Renal cortex interstitium (tissue), 15 donors: ENCODE data around the gene PERM1. TPM values are rescaled to one million over a fixed set of nuclear protein-coding genes. Genes with fewer than 3 reads are reported as not detected.
"Not testable (repeated sequence)": the region's sequence is repeated elsewhere in the genome, so short reads cannot be mapped to it uniquely, and the experiment has no call there.

Source experiments
- DNase-seq, 11 donors: peaks; one replicate each; pipeline ENCODE4 v3.0.0-alpha.2; 2013; ENCODE audit warnings: low read depth in 9 of 11, low spot score in 4 of 11; ENCODE audit errors: extremely low read depth in 1 of 11
- long read RNA-seq, 16 experiments: transcript quantifications; one replicate each; lab custom pipeline, GENCODE V29; 2026
- polyA plus RNA-seq, 3 donors: library from polyadenylated mRNA; unstranded; fragments of 120-200 nt; gene quantifications; one replicate each; pipeline ENCODE4 v1.2.1, GENCODE V29; 2013; ENCODE audit not compliant: insufficient read length in 3 of 3

PERM1 gene, protein sequence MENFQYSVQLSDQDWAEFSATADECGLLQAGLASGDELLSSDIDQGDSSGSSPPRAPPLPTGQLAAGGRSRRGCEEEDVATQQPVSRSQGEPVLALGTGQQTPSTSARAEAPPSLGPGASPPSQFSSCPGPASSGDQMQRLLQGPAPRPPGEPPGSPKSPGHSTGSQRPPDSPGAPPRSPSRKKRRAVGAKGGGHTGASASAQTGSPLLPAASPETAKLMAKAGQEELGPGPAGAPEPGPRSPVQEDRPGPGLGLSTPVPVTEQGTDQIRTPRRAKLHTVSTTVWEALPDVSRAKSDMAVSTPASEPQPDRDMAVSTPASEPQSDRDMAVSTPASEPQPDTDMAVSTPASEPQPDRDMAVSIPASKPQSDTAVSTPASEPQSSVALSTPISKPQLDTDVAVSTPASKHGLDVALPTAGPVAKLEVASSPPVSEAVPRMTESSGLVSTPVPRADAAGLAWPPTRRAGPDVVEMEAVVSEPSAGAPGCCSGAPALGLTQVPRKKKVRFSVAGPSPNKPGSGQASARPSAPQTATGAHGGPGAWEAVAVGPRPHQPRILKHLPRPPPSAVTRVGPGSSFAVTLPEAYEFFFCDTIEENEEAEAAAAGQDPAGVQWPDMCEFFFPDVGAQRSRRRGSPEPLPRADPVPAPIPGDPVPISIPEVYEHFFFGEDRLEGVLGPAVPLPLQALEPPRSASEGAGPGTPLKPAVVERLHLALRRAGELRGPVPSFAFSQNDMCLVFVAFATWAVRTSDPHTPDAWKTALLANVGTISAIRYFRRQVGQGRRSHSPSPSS
- polyA plus RNA-seq, result under 1 TPM in 2 of 3 donors, not detected in 1; 0.13 to 0.14 TPM
- long read RNA-seq, donor 1, result 0 reads
- long read RNA-seq, donor 2, result 0 reads
- long read RNA-seq, donor 3, result 0 reads
- long read RNA-seq, donor 4, result 0 reads
- long read RNA-seq, donor 5, result 0 reads
- long read RNA-seq, donor 6, result 0 reads
- long read RNA-seq, donor 7, result 0 reads
- long read RNA-seq, donor 8, result 0 reads
- long read RNA-seq, donor 9, result 0 reads
- long read RNA-seq, donor 10, partial matches to known transcripts, result 325 of 325 reads
- long read RNA-seq, donor 10, other reads (novel, unspliced or antisense), result 0 of 325 reads
- long read RNA-seq, donor 11, result 0 reads
- long read RNA-seq, donor 12, result 0 reads
- long read RNA-seq, donor 13, partial matches to known transcripts, result 186 of 200 reads
- long read RNA-seq, donor 13, other reads (novel, unspliced or antisense), result 13 of 200 reads
- long read RNA-seq, donor 14, partial matches to known transcripts, result 0 of 1 reads
- long read RNA-seq, donor 14, other reads (novel, unspliced or antisense), result 0 of 1 reads
- long read RNA-seq, donor 15, result 0 reads
- long read RNA-seq, donor 16, partial matches to known transcripts, result 311 of 325 reads
- long read RNA-seq, donor 16, other reads (novel, unspliced or antisense), result 14 of 325 reads

DNA sequence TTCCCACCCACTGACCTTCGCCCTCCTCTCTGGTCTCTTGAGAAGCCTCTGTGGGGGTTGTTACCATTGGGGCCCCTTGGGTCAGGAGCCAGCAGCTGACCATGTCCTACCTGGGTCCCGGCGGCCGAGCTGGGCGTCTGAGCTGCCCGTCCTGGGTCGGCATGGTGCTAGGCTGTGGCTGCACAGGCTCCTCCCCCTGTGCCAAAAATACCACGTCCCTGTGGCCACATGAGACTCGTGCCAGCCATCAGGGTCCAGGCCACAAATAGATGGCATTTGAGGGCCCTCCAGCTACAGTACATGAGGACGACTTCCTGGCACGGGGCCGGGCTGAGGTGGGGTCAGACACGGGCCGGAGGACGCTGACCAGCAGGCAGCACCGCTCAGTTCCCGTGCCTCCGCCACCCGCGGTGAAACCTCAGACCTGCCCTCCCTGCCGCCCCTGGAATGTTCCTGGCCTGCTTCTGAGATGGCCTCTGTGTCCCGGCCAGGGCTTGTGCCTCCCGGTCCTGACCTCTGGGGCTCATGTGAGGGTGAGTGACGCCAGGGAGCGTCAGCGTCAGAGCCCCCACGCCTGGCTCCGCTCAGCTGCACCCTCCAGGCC is at the start of gene PERM1:
PERM1 (minus strand) TSS at position 139 of the 604 bp plus-strand sequence. CDS start 1,064 bp downstream, outside the sequence.
- DNase-seq, result no peak

DNA sequence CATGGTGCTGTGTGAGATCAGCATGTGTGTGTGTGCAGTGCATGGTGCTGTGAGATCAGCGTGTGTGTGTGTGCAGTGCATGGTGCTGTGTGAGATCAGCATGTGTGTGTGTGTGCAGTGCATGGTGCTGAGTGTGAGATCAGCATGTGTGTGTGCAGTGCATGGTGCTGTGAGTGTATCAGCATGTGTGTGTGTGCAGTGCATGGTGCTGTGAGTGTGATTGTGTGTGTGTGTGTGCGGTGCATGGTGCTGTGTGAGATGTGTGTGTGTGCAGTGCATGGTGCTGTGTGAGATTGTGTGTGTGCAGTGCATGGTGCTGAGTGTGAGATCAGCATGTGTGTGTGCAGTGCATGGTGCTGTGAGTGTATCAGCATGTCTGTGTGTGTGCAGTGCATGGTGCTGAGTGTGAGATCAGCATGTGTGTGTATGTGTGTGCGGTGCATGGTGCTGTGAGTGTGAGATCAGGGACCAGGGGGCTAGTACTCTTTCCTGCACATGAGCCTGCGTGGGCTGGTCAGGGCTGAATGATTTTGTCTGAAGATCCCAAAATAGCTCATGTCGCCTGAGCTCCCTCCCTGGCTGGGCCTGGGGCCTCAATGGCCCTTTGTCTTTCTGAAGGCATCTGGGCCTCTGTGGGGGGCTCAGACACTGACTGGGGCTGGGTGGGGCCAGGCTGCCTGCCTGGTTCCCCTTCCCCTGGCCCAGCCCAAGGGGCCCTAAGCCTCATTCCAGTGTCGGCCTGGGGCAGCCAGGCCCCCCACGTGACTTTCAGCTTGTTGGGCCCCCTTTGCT is 49.2 kb upstream of the PERM1 start:
- DNase-seq, result not testable (repeated sequence)

DNA sequence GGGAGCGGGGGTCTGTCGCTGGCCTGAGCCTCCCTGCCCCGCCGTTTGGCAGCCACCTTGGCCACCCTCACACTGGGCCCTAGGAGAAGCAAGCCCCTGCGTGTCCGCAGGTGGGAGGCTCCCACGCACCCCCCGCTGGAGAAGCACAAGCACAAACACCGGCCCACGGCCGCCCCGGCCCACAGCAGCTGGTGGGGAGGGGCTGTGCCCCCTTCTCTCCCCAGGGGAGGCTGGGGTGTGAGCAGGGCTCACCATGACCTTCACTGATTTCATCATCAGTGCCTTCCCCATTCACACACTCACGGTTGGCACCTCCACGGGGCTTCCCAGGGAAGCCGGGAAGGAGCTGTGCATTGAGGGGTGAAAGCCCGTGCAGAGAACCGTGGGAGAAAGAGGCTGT is 45.9 kb upstream of the PERM1 start:
- no peak for DNase-seq

DNA sequence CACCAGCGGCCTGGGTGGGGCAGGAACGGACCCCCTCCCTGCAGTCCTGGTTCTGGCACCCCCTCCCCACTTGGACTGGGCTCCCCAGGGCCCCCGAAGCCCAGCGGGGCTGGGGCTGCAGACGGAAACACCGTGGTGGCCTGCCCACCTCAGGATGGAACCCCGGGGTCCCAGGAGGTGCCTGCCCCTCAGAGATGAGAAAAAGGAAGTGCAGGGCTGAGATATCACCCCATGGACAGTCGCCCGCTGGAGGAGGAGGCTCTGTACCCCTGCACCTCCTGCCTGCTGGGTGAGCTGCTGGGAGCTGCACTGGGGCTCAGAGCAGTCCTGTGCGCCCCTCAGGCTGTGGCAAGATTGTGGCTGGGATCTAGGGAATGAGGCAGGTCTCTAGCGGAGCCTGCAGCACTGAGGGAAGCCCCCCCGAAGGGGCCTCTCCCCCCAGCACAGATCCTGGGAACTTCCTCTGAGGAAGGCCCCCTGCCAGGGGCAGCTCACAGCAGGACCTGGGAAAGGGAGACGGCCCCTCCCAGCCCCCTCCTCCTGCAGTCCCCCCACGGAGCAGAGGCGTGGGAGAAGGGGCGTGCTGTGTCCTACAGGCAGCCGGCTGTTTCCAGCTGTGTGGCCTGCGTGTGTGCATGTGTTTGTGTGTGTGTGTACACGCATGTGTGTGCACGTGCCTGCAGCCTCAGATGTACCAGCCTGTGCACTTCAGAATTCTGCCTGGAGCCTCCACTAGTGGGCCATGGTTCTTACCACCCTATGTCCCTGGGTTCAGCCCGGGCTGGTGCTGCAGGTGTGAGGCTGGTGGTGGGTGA is 44.9 kb upstream of the PERM1 start:
- no peak for DNase-seq

DNA sequence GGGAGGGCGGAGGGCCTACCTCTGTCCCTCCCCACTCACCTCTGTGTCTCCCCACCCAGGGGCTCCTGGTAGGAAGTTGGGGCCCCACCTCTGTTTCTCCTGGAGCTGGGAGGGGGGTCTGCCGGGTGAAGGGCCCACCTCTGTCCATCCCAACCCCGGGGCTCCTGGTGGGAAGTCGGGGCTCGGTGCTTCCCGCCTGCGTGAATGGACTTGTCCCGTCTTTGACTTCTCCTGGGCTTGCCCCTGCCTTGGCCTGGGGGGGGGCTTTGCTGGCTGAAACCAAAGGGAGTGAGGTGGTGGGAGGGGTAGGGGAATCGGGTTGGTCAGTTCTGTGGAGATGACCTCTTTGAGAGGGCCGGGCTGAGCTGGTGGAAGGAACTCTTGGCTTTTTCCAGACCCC is 43.8 kb upstream of the PERM1 start:
- no peak for DNase-seq

DNA sequence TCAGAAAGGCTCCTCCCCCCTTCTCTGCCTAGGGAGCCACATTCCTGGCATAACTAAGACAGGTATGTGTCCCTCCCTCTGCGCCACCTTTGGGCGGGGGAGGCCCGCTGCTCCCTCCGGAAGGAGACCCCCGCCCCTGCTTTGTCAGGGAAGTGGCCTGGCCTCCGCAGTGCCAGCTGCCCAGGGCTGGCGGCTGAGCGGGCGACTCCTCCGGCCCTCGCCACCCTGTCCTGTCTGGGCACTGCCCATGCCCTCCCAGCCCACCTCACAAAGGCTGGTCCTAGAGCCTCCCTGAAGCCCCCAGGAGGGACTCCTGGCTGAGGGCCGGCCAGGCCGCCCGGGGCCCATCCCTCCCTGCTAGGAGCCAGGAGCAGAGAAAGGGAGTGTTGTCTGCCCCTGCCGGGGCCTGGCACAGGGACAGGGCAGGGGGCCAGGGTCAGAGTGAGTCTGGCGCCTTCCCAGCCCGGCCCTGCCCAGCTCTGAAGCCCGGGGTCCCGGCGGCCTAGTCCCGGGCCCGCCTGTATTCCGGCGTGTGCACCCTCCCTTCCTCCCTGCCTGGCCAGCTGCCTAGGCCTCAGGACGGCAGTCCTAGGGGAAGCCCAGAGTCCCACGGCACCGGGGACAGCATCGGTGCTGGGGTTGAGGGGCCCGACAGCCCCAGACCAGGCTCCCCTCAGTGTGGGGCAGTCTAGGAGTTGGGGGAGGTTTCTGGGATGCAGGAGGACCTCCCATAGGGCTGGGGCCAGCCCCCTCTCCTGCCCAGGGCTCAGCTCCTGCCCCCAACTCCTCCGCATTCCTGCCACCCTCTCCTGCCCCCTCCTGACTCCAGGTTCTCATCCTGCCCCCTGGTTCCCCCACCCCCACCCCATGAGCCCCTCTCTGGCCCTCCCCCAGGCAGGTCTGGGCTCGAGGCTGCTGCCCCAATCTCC is 43.1 kb upstream of the PERM1 start:
- peak in 4 of 11 donors; percentile 76 to 84 (median 80) for DNase-seq

DNA sequence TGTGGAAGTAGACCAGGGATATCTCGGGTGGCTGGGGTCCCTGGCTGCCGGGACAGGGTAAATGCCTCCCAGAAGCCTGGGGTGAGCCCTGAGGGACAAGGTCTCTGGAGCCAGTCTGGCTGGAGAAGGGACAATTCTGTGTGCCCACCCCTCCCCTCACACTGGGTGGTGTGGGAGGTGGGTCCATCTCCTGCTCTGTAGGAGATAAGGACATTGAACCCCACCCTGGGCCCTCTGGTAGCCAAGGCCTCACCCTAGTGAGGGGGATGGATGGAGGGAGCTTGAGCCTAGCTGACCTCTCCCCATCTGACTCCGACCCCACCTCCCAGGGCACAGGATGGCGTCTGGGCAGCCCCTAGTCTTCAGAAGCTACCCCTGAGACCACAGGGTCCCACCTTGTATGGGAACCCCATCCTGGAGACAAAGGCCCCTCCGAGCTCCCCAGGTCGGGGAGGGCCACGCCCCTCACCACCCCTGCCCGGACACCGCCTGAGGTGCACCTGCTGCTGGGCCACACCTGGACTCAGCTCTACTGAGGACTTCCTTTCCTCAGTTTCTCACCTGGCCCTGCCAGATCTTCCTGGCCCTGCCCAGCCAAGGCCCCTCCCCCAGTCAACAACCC is 42.4 kb upstream of the PERM1 start:
- DNase-seq, result no peak

DNA sequence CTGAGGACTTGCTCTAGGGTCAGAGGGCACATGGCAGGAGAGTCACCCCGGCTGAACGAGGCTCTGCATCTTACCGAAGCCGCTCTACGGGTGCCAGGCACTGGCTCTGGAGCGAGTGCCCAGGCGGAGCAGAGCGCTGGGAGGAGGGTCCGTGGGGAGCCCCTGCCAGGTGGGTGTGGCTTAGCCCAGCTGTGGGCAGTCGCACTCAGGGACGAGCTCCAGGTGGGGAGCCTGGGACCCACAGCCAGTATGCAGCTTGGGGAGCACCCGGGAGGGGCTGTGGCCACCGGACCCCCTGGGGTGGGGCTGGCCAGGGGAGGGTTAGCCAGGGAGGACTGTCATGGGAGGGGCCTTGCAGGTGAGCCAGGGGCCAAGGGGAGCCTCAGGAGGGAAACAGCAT is 41.8 kb upstream of the PERM1 start:
- no peak for DNase-seq

DNA sequence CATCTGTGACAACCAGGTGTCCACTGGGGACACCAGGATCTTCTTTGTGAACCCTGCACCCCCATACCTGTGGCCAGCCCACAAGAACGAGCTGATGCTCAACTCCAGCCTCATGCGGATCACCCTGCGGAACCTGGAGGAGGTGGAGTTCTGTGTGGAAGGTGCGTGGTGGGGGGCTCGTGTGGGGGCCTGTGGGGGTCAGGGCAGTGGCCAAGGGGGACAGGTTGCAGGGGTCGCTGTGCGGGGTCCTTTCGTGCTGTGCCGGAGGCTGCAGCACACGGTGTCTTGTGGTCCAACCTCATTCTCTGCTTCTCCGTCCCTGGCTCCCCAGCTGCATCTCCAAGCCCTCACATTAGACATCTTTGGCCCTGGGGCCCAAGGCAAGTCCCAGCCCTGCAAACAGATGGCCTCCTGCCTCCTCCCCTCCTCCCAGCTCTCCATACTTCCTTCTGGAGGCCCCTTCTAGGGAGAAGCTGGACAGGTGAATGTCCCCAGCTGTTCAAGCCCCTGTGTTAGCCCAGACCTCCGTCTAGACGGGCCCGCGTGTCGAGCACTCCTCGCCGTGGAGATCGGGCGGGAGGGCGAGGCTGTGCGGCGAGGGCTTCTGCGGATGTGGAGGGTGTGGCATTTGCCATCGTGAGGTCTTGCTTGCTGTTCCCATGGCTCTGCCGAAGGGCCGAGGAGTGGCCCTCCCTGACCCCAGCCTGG is 40.6 kb upstream of the PERM1 start:
- no peak for DNase-seq

DNA sequence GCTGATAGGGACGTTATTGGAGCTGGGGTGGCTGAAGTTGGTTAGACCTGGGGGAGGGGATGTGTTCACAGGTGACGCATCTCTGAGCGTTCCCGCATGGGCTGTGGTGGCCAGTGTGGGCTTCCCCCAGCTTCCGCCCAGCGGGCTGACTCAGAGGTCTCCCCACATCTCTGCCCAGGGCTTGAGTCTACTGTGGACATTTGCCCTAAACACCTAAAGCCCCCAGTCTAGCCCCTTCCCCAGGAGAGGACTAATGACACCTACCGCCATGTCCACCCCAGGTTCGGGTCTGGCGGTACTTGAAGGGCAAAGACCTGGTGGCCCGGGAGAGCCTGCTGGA is 40.0 kb upstream of the PERM1 start:
- no peak for DNase-seq

DNA sequence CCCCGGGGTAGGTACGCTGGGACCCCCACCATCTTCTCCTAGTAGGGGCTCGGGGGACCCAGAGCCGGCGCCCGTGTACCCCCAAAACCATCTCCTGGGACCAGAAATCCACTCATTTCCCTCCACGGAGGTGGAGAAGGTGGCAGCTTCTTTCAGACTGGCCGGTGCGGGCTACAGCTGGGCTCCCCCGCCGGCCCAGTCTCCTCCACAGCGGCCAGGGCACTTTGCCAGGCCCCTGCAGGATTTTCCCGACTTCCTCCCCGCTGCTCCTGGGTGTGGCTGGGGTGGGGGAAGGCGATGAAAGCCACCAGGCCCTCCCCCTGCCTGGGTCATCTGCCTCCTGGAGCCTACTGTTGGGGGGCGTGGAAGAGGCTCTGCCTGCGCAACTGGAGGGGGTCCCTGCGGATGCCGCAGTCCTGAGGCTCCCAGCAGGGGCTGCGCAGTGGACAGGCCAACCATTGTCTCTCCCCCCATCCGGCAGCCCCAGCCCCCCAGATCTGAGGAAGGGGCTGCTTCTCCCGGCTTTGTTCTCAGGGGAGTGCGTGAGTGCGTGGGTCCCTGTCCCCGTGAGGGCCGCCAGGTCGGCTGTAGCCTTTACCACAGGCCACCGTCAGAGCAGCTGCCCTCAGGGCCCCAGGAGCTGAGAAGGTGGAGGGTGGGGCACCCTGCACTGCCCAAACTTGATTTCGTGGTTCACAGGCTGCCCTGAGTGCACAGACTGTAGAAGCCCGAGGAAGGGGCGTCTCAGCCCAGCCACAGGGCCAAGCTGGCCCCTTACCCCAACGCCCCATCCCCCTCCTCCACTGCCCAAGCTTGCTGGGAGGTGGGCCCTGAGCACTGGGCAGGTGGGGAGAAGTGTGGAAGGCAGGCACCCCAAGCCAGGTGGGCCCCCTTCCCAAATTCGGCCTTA is 39.4 kb upstream of the PERM1 start:
- peak in 1 of 11 donors; percentile 66 for DNase-seq

DNA sequence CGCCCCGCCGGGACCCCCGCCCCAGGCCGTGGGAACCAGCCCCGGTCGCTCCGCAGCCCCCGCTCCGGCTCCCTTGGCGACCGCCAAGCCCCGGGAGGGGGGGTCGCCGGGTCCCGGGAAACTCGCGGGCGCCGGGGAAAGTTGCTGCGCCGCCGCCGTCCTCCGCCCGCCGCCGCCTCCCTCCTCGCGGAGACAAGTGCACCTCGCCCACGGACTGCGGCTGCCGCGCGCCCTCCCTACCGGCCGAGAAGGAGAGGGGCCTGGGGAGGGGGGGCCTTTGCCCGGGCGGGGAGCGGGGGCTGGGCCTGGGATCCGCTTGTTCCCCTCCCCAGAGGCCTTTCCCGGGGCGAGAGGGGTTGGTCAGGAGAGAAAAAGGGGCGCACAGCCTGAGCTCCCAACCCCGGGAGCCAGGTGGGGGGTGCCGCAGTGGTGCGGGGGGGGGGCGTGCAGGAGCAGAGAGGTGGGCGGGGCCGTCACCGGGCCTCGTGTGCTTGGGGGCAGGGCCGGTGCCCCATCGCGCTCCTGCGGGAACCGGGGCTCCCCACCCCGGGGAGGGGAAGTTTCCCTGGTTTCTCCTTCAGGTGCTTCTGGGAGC is 38.6 kb upstream of the PERM1 start:
- DNase-seq, result no peak

DNA sequence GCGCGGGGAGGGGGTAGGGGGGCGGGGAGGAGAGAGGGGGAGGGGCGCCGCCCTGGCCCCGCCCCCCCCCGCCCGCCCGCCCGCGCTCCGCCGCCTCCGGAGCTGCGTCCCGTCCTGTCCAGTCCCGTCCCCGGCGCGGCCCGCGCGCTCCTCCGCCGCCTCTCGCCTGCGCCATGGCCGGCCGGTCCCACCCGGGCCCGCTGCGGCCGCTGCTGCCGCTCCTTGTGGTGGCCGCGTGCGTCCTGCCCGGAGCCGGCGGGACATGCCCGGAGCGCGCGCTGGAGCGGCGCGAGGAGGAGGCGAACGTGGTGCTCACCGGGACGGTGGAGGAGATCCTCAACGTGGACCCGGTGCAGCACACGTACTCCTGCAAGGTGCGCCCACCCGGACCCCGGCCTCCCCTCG is 38.1 kb upstream of the PERM1 start, which contains the start of gene AGRN:
AGRN (plus strand) TSS at position 121 of the 405 bp plus-strand sequence; CDS start at position 174, 53 bp downstream.
- no peak for DNase-seq
